ENCODE data around the gene COL2A1. TPM values are rescaled to one million over a fixed set of nuclear protein-coding genes. Genes with fewer than 3 reads are reported as not detected.

COL2A1 gene
- total RNA-seq, 1 experiment from 2014 or later: 0.12 TPM

DNA sequence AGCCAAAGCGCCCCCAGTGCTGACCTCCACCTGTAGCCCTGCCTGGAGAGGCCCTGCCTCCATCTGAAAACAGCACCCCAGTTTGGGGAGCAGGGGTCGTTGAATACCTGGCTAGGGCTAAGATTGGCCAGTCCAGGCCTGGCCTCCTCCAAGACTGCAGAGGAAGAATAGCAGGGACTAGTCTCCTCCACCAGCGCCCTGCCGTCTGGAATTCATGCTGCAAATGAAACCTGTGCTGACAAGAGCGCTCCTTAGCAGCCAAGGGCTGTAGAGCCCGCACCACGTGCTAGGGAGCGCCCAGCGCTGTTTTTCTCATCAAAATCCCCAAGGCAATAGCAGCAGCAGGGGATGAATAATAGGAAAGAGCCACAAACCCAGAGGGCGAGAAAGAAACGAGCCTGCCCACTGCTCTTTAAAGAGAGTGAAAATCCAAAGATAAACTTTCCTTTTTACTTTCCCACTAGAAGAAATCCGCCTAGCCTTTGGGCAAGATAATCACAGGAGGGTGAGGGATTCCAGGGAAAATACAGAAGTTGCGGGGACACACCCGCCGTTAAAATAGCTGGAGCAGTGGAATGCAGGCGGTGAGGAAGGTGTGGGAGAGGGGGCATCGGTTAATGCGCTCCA lies 3.3 kb downstream of the COL2A1 start:
- CTCF ChIA-PET: interaction anchor here (0.7 to 1.3 kb wide), 3 partner anchors 13 to 51 kb away, joined by 3 read pairs; no protein-coding TSS in a partner anchor
- POLR2A ChIA-PET: interaction anchor here (1.0 kb wide), 2 partner anchors 9 to 24 kb away, joined by 3 to 4 read pairs; no protein-coding TSS in a partner anchor
- peak; percentile 73 for DNase-seq (ENCODE audit: unreplicated experiment)
- H3K36me3 Mint-ChIP-seq (ENCODE audit: insufficient read depth, unreplicated experiment): no peaks in the 10 kb centered on the region
- TF ChIP-seq, protein P1, sequence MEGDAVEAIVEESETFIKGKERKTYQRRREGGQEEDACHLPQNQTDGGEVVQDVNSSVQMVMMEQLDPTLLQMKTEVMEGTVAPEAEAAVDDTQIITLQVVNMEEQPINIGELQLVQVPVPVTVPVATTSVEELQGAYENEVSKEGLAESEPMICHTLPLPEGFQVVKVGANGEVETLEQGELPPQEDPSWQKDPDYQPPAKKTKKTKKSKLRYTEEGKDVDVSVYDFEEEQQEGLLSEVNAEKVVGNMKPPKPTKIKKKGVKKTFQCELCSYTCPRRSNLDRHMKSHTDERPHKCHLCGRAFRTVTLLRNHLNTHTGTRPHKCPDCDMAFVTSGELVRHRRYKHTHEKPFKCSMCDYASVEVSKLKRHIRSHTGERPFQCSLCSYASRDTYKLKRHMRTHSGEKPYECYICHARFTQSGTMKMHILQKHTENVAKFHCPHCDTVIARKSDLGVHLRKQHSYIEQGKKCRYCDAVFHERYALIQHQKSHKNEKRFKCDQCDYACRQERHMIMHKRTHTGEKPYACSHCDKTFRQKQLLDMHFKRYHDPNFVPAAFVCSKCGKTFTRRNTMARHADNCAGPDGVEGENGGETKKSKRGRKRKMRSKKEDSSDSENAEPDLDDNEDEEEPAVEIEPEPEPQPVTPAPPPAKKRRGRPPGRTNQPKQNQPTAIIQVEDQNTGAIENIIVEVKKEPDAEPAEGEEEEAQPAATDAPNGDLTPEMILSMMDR (IDR thresholded peaks at IDR 0.05; ENCODE audit: unreplicated experiment): no peak
- peak overlapping the region; percentile 91 for H3K4me3 Mint-ChIP-seq (ENCODE audit: unreplicated experiment)
- H3K9me3 Mint-ChIP-seq (ENCODE audit: unreplicated experiment): no peaks in the 10 kb centered on the region
- intact Hi-C loops (cut with micrococcal nuclease): loop anchor here (5.0 kb wide), 1 partner anchor 156 kb away; the partner anchor contains the start of gene ASB8
- peaks cover 5% of the 10 kb centered on the region for H3K4me1 Mint-ChIP-seq (ENCODE audit: insufficient read depth, unreplicated experiment)
- peak overlapping the region; percentile 87 for H3K27ac Mint-ChIP-seq (ENCODE audit: low read depth, unreplicated experiment)
- BruUV-seq (replicated peaks): no TSS peak
- peaks cover 57% of the 10 kb centered on the region for H3K27me3 Mint-ChIP-seq (ENCODE audit: insufficient read depth, unreplicated experiment)

DNA sequence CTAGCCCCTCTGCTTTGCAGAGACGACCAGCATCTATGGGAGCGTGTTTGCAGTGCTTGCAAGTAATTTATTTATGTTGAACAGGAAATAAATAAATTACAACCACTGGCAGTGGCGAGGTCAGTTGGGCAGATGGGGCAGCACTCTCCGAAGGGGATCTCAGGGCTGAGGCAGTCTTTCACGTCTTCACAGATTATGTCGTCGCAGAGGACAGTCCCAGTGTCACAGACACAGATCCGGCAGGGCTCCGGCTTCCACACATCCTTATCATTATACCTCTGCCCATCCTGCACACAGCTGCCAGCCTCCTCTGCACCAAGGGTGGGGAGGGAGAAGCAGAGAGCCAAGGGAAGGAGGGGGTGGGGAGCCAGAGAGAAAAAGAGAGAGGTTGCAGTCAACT lies 4.5 kb downstream of the COL2A1 start:
- Mint-ChIP-seq H3K9me3 (ENCODE audit: unreplicated experiment) (no peaks in the 10 kb centered on the region), H3K36me3 (ENCODE audit: insufficient read depth, unreplicated experiment) (no peaks in the 10 kb centered on the region), H3K4me1 (ENCODE audit: insufficient read depth, unreplicated experiment) (peaks cover 5% of the 10 kb centered on the region), H3K27me3 (ENCODE audit: insufficient read depth, unreplicated experiment) (peaks cover 54% of the 10 kb centered on the region), H3K27ac (ENCODE audit: low read depth, unreplicated experiment) (no peak overlapping the region), H3K4me3 (ENCODE audit: unreplicated experiment) (no peak overlapping the region)
- TF ChIP-seq, protein P1 (IDR thresholded peaks at IDR 0.05; ENCODE audit: unreplicated experiment): no peak
- ChIA-PET POLR2A (interaction anchor here (0.6 kb wide), 1 partner anchor 38 kb away, joined by 3 read pairs; no protein-coding TSS in a partner anchor), CTCF (interaction anchor here (0.5 to 0.6 kb wide), 4 partner anchors 36 to 942 kb away, joined by 3 read pairs; partner anchors contain the start of gene TMEM106C)
- no TSS peak for BruUV-seq (replicated peaks)
- DNase-seq (ENCODE audit: unreplicated experiment): no peak
- intact Hi-C loops (cut with micrococcal nuclease): loop anchor here (5.0 kb wide), 1 partner anchor 157 kb away; the partner anchor contains the start of gene ASB8

DNA sequence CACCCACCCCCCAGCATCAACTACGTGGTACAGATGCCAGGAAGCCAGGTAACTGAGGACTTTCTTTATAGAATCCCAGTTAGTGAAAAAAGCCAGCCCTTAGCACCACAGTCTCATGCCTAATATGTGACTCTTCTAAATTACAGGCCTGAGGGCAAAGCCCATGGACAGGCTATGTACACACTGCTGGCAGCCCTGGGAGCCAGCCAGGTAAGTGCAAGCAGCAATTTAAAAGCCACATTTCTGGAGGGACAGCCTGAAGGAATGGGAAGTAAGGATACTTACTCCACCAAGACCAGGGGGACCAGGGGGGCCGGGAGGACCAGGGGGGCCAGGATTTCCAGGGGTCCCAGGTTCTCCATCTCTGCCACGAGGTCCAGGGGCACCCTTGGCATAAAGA lies 7.0 kb downstream of the COL2A1 start:
- ChIA-PET CTCF (no interaction called here), POLR2A (interaction anchor here (1.0 kb wide), 1 partner anchor 122 kb away, joined by 3 read pairs; the partner anchor contains the start of gene PFKM)
- TF ChIP-seq, protein P1 (IDR thresholded peaks at IDR 0.05; ENCODE audit: unreplicated experiment): no peak
- no TSS peak for BruUV-seq (replicated peaks)
- H3K9me3 Mint-ChIP-seq (ENCODE audit: unreplicated experiment): no peaks in the 10 kb centered on the region
- peaks cover 5% of the 10 kb centered on the region for H3K4me1 Mint-ChIP-seq (ENCODE audit: insufficient read depth, unreplicated experiment)
- H3K27ac Mint-ChIP-seq (ENCODE audit: low read depth, unreplicated experiment): no peak overlapping the region
- no peak overlapping the region for H3K4me3 Mint-ChIP-seq (ENCODE audit: unreplicated experiment)
- DNase-seq (ENCODE audit: unreplicated experiment): no peak
- H3K27me3 Mint-ChIP-seq (ENCODE audit: insufficient read depth, unreplicated experiment): peaks cover 34% of the 10 kb centered on the region
- H3K36me3 Mint-ChIP-seq (ENCODE audit: insufficient read depth, unreplicated experiment): no peaks in the 10 kb centered on the region
- intact Hi-C loops (cut with micrococcal nuclease): no loop called here

DNA sequence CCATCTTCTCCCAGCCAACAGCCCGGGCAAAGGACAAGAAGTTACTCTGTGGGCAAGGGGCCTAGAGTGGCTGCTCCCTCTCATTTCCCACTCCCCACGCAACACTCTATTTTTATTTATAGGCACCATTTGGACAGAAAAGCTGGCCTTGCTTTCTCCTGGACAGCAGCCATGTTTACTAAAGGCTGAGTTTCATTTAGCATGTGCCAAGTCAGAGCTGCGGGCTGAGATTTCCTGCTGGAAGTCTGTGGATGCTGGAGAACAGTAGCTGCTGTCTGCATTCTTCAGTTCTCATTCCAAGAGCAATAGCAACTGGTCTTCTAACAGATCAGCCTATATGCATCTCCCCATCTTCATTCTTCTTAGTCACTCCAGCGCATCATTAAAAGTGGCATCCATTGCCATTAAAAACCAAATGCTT lies 8.3 kb downstream of the COL2A1 start:
- no TSS peak for BruUV-seq (replicated peaks)
- Mint-ChIP-seq H3K4me1 (ENCODE audit: insufficient read depth, unreplicated experiment) (peaks cover 1% of the 10 kb centered on the region), H3K4me3 (ENCODE audit: unreplicated experiment) (no peak overlapping the region), H3K27ac (ENCODE audit: low read depth, unreplicated experiment) (no peak overlapping the region), H3K9me3 (ENCODE audit: unreplicated experiment) (no peaks in the 10 kb centered on the region), H3K27me3 (ENCODE audit: insufficient read depth, unreplicated experiment) (peaks cover 28% of the 10 kb centered on the region), H3K36me3 (ENCODE audit: insufficient read depth, unreplicated experiment) (no peaks in the 10 kb centered on the region)
- intact Hi-C loops (cut with micrococcal nuclease): no loop called here
- POLR2A ChIA-PET: no interaction called here
- DNase-seq (ENCODE audit: unreplicated experiment): no peak
- CTCF ChIA-PET: interaction anchor here (0.6 kb wide), 1 partner anchor 126 kb away, joined by 3 read pairs; no protein-coding TSS in a partner anchor
- TF ChIP-seq, protein P1 (IDR thresholded peaks at IDR 0.05; ENCODE audit: unreplicated experiment): no peak

All from MCF 10A (cell line).